ENCODE measurements around the gene ULK2.
"Not testable (repeated sequence)": the region's sequence is repeated elsewhere in the genome, so short reads cannot be mapped to it uniquely, and the experiment has no call there.

Gene ULK2

GRCh38 chr17:19867329-19868078 lies at the start of gene ULK2:
Gene ULK2 (minus strand): TSS chr17:19867936. CDS start chr17:19867417, 519 bp downstream.
- DNase-seq (ENCODE audit: low read depth, low spot score), result no peak

GRCh38 chr17:19915245-19915978 lies 47.7 kb upstream of the ULK2 start:
- DNase-seq (ENCODE audit: low read depth, low spot score), result no peak

GRCh38 chr17:19911033-19911432 lies 43.3 kb upstream of the ULK2 start:
- DNase-seq (ENCODE audit: low read depth, low spot score), result no peak

GRCh38 chr17:19909139-19909538 lies 41.4 kb upstream of the ULK2 start:
- DNase-seq (ENCODE audit: low read depth, low spot score), result no peak

GRCh38 chr17:19905502-19905901 lies 37.8 kb upstream of the ULK2 start:
- DNase-seq (ENCODE audit: low read depth, low spot score), result no peak

GRCh38 chr17:19904924-19905323 lies 37.2 kb upstream of the ULK2 start:
- DNase-seq (ENCODE audit: low read depth, low spot score), result no peak

GRCh38 chr17:19904412-19904811 lies 36.7 kb upstream of the ULK2 start:
- DNase-seq (ENCODE audit: low read depth, low spot score), result no peak

- DNase-seq (ENCODE audit: low read depth, low spot score), result no peak
Observed at GRCh38 chr17:19900809-19901208, 33.1 kb upstream of the ULK2 start.

- no peak for DNase-seq (ENCODE audit: low read depth, low spot score)
Observed at GRCh38 chr17:19897903-19898302, 30.2 kb upstream of the ULK2 start.

- DNase-seq (ENCODE audit: low read depth, low spot score), result no peak
Observed at GRCh38 chr17:19897090-19897837, 29.5 kb upstream of the ULK2 start.

- no peak for DNase-seq (ENCODE audit: low read depth, low spot score)
Observed at GRCh38 chr17:19896679-19897078, 28.9 kb upstream of the ULK2 start.

GRCh38 chr17:19890554-19890953 lies 22.8 kb upstream of the ULK2 start:
- DNase-seq (ENCODE audit: low read depth, low spot score), result not testable (repeated sequence)

- DNase-seq (ENCODE audit: low read depth, low spot score), result not testable (repeated sequence)
Observed at GRCh38 chr17:19890001-19890400, 22.3 kb upstream of the ULK2 start.

- no peak for DNase-seq (ENCODE audit: low read depth, low spot score)
Observed at GRCh38 chr17:19886116-19886515, 18.4 kb upstream of the ULK2 start.

- no peak for DNase-seq (ENCODE audit: low read depth, low spot score)
Observed at GRCh38 chr17:19883537-19884215, 15.9 kb upstream of the ULK2 start.

GRCh38 chr17:19880393-19880792 lies 12.7 kb upstream of the ULK2 start:
- DNase-seq (ENCODE audit: low read depth, low spot score), result no peak

GRCh38 chr17:19877364-19877945 lies 9.7 kb upstream of the ULK2 start:
- no peak for DNase-seq (ENCODE audit: low read depth, low spot score)

- DNase-seq (ENCODE audit: low read depth, low spot score), result no peak
Observed at GRCh38 chr17:19876529-19877161, 8.9 kb upstream of the ULK2 start.

GRCh38 chr17:19874256-19874655 lies 6.5 kb upstream of the ULK2 start:
- DNase-seq (ENCODE audit: low read depth, low spot score), result no peak

GRCh38 chr17:19873346-19873745 lies 5.6 kb upstream of the ULK2 start:
- no peak for DNase-seq (ENCODE audit: low read depth, low spot score)

GRCh38 chr17:19868079-19868395 lies 301 bp upstream of the ULK2 start:
- DNase-seq (ENCODE audit: low read depth, low spot score), result no peak
